Fibroblast of the aortic adventitia (primary cell): ENCODE measurements around the gene CSMD2. TPM values are rescaled to one million over a fixed set of nuclear protein-coding genes. Genes with fewer than 3 reads are reported as not detected.

Experiments
- DNase-seq: peaks from one replicate; pipeline ENCODE4 v3.0.0-alpha.2; 2010; ENCODE audit warnings: low read depth
- H3K4me3 ChIP-seq: 2 replicates; pipeline ENCODE4 v1.5.1; 2011; ENCODE audit warnings: low read depth, mild to moderate bottlenecking, control low read depth, low read length, moderate library complexity
- total RNA-seq: library from RNA; depleted of rRNA; stranded (reverse); fragments of >200 nt; gene quantifications from 2 replicates; pipeline ENCODE4 v1.2.3, GENCODE V29; 2012; ENCODE audit warnings: low replicate concordance
- TF ChIP-seq, protein P1 (sequence below): IDR thresholded peaks from 2 replicates; pipeline ENCODE4 v1.5.1; 2011; ENCODE audit warnings: mild to moderate bottlenecking, low read length, control low read depth, inconsistent platforms; ENCODE audit not compliant: insufficient read depth

Gene CSMD2
- total RNA-seq, 1 donor = 6.6 TPM

- DNase-seq = no peak
- TF ChIP-seq, protein P1, sequence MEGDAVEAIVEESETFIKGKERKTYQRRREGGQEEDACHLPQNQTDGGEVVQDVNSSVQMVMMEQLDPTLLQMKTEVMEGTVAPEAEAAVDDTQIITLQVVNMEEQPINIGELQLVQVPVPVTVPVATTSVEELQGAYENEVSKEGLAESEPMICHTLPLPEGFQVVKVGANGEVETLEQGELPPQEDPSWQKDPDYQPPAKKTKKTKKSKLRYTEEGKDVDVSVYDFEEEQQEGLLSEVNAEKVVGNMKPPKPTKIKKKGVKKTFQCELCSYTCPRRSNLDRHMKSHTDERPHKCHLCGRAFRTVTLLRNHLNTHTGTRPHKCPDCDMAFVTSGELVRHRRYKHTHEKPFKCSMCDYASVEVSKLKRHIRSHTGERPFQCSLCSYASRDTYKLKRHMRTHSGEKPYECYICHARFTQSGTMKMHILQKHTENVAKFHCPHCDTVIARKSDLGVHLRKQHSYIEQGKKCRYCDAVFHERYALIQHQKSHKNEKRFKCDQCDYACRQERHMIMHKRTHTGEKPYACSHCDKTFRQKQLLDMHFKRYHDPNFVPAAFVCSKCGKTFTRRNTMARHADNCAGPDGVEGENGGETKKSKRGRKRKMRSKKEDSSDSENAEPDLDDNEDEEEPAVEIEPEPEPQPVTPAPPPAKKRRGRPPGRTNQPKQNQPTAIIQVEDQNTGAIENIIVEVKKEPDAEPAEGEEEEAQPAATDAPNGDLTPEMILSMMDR = no peak
- H3K4me3 ChIP-seq = no peak overlapping the region
Observed at GRCh38 chr1:34137411-34137810, 27.6 kb downstream of the CSMD2 start.

DNA sequence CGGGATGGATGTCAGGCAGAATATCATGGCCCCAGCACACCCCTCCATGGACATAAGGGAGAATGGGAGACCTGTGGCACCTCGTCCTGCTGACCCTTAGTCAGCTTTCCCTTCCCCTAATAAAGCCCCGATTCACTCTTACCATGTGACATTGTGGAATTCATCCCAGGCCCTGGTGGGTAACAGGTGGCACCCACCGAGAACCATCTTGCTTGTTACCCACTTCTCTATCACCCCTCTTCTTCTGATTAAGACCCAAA lies 32.9 kb downstream of the CSMD2 start:
- H3K4me3 ChIP-seq = no peak overlapping the region
- no peak for DNase-seq
- TF ChIP-seq, protein P1 = no peak

DNA sequence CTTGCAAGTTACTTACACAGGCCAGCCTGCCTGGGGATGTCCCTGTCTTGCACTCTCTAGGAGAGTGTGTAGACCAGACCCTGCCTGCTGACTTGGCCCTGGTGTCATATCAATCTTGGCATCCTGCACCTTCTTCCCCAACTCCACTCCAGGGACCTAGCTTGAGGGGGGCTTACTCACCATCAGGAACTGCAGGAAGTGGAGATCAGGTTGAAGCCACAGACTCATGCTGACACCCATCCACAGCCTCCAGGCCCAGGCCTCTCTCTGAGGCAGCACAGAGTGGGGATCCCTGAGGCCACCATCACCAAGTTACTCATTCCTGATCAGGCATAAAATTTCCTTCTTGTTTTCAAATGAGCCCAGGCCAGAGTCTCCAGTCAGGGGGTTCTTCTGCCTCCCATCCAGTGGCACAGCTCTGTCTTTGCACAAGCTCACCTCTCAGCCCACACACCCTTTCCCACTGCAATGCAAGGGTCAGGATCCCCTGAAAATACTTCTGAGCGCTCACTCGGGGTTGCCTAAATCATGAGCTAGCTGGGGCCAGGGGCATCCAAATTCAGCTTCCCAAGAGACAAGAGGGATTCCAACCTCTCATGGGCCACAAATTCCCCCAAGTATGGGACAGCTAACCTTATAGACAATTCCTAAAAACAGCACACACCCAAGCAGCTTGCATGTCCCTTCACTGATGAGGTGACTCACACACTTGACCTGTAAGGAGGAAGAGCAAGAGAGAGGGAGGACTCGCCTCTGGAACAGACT lies 33.5 kb downstream of the CSMD2 start:
- DNase-seq = no peak

DNA sequence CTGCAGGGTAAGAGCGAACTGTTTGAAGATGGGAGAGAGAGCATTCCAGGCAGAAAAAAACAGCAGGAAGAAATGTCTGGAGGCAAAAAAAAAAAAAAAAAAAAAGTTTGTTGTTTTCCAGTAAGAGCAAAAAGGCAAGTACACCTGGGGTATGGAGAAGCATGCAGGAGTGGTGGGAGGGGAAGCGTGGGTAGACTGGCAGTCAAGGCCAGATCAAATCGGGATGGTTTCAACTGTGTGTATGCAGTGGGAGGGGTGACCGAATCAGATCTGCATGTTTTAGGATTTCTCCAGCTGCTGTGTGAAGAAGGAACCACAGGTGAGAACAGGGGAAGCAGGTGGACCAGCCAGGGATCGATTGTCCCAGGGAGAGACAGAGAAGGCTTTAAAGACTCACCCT lies 34.7 kb downstream of the CSMD2 start:
- TF ChIP-seq, protein P1 = no peak
- H3K4me3 ChIP-seq = no peak overlapping the region

More for the DNA sequence above, 33.5 kb downstream of the CSMD2 start:
- TF ChIP-seq, protein P1 = no peak
- no peak overlapping the region for H3K4me3 ChIP-seq

GRCh38 chr1:34129630-34130029 lies 35.4 kb downstream of the CSMD2 start:
- DNase-seq = no peak
- H3K4me3 ChIP-seq = no peak overlapping the region
- TF ChIP-seq, protein P1 = no peak

More for the DNA sequence above, 34.7 kb downstream of the CSMD2 start:
- no peak for DNase-seq

DNA sequence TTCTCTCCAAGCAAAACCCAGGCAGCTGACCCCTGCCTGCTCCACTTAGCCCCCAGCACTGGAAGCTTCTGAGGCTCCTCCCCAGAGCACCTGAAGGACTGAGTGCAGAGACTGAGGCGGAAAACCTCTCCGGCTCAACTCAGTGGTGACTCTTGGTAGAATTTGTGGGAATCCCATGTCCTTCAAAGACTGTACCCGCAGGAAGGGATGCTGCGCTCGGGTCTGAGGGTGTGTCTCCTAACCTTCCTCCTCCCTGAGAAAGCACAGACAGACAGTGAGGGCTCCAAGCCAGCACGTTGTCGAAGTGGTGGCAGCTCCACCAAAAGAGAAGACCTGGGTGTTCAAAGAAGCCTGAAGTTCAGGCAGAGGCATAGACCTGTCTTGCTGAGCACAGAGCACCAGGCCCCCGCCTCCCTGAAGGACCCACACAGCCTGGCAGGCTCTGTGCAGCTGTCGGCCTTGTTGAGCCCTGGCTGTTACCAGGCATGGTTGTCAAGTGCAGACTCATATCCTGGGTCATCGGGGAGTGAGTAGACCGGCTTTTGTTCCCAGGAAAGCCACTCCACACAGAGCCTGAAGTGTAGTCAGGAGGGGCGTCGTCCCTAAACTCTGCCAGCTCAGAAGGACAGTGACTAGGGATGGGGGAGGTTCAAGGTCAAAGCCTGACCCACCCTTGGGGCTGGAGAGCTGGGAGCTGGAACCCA lies 36.7 kb downstream of the CSMD2 start:
- TF ChIP-seq, protein P1 = no peak
- no peak for DNase-seq
- no peak overlapping the region for H3K4me3 ChIP-seq
